WTC11 (cell line): Measurements from ENCODE around the gene BCL2A1.

Experiments used
- ATF3 ChIP-seq: sonication (generic); formaldehyde crosslinking; conservative IDR thresholded peaks from 2 replicates; pipeline ENCODE4 v1.8.1; 2022; ENCODE audit warnings: mild to moderate bottlenecking, missing genetic modification reagents
- CTCF ChIP-seq: fragments of 200-600 bp; IDR thresholded peaks from 2 replicates; pipeline ENCODE4 v1.8.0; 2022; ENCODE audit warnings: antibody characterized with exemption
- KAT7 ChIP-seq: sonication (generic); formaldehyde crosslinking; IDR thresholded peaks from 2 replicates; pipeline ENCODE4 v1.8.1; 2023; ENCODE audit warnings: missing genetic modification reagents, mild to moderate bottlenecking, borderline replicate concordance
- MAX ChIP-seq: sonication (generic); formaldehyde crosslinking; IDR thresholded peaks from 2 replicates; pipeline ENCODE4 v1.8.0; 2022; ENCODE audit warnings: mild to moderate bottlenecking, missing genetic modification reagents
- MXD4 ChIP-seq: fragments of 250-450 bp; sonication (Bioruptor Pico); IDR thresholded peaks from 2 replicates; pipeline ENCODE4 v1.8.0; 2021; ENCODE audit warnings: mild to moderate bottlenecking, moderate library complexity, borderline replicate concordance
- NFYB ChIP-seq: sonication (generic); formaldehyde crosslinking; conservative IDR thresholded peaks from 2 replicates; pipeline ENCODE4 v1.8.0; 2022; ENCODE audit warnings: low read depth, missing genetic modification reagents
- NR2C2 ChIP-seq: sonication (generic); formaldehyde crosslinking; IDR thresholded peaks from 2 replicates; pipeline ENCODE4 v1.8.0; 2022; ENCODE audit warnings: mild to moderate bottlenecking, missing genetic modification reagents
- ZBTB21 ChIP-seq: sonication (generic); formaldehyde crosslinking; IDR thresholded peaks from 2 replicates; pipeline ENCODE4 v1.8.1; 2023; ENCODE audit warnings: mild to moderate bottlenecking, missing genetic modification reagents, borderline replicate concordance
- ZNF138 ChIP-seq: sonication (generic); formaldehyde crosslinking; conservative IDR thresholded peaks from 2 replicates; pipeline ENCODE4 v1.8.1; 2022; ENCODE audit warnings: mild to moderate bottlenecking, moderate library complexity, missing genetic modification reagents

- TF ChIP-seq CTCF (no peak), ZBTB21 (CRISPR knock-in tag) (no peak), ATF3 (CRISPR knock-in tag) (no peak), MAX (CRISPR knock-in tag) (no peak), KAT7 (CRISPR knock-in tag) (no peak), MXD4 (no peak), NR2C2 (CRISPR knock-in tag) (no peak), ZNF138 (CRISPR knock-in tag) (no peak), NFYB (CRISPR knock-in tag) (no peak)
Observed at GRCh38 chr15:79956354-79956939, 14.5 kb downstream of the BCL2A1 start.
